ENCODE data around the gene LHFPL3. TPM values are rescaled to one million over a fixed set of nuclear protein-coding genes. Genes with fewer than 3 reads are reported as not detected.

Gene LHFPL3
- total RNA-seq, 1 donor = not detected

DNA sequence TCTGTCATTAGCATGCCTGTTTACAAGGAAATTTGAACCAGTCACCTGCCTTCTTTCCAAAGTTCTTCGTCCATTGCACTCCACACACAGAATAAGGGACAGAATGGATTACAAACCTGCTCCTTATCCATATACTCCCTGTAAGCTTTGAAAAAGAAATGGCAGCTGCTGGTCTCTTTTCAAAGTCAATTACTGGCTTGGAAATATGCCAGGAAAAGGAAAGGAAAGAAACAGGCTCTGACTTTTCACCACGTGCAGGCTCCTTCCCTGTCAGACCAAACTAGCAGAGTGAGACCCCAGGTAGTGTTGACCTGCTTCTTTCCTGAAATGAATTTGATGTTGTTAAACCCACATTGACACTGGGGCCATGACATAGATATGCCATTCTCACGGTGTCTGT, 84.5 kb downstream of the LHFPL3 start:
- Histone ChIP-seq H3K4me3 (ENCODE audit: low read length) (no peak overlapping the region), H3K4me1 (ENCODE audit: insufficient read depth, low read length) (no peaks in the 10 kb centered on the region), H3K9me3 (ENCODE audit: low read depth, low read length) (no peaks in the 10 kb centered on the region), H3K27me3 (ENCODE audit: insufficient read depth, low read length) (no peaks in the 10 kb centered on the region)

DNA sequence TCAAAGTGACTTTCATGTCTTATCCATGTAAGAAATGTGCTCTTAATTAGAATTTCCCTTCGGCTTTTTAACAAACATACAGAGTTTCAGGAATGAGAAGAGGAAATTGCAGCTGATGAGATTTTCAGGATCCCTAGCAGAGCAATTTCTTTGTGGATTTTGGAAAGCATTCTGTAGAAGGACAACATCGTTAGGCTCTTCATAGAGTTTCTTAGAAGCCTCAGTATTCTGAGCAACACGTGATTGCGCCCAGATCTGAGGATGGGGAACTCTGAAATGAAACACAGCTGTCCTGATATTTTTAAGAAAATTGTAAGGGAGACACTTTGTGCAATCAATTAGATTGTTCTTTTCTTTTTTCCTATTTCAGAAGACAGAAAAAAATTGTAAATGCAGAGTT, 85.8 kb downstream of the LHFPL3 start:
- Histone ChIP-seq H3K9me3 (ENCODE audit: low read depth, low read length) (no peaks in the 10 kb centered on the region), H3K4me1 (ENCODE audit: insufficient read depth, low read length) (no peaks in the 10 kb centered on the region), H3K27me3 (ENCODE audit: insufficient read depth, low read length) (no peaks in the 10 kb centered on the region), H3K4me3 (ENCODE audit: low read length) (no peak overlapping the region)

DNA sequence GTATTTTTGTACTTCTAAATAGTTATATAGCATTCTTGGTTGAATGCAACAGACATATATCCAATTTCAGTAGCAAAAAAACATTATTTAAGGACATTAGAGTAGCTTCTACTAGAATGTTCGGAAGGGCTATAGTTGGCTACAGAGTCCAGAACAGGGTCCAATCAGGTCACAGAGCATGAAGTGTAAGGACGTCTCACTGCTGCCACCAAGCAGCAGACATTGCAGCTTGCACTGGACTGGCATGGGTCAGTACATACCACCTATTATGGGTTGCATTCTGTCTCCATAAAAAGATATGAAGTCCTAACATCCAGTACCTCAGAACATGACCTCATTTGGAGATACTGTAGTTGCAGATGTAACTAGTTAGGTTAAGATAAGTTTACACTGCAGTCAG, 87.3 kb downstream of the LHFPL3 start:
- no peaks in the 10 kb centered on the region for H3K27me3 ChIP-seq (ENCODE audit: insufficient read depth, low read length)

DNA sequence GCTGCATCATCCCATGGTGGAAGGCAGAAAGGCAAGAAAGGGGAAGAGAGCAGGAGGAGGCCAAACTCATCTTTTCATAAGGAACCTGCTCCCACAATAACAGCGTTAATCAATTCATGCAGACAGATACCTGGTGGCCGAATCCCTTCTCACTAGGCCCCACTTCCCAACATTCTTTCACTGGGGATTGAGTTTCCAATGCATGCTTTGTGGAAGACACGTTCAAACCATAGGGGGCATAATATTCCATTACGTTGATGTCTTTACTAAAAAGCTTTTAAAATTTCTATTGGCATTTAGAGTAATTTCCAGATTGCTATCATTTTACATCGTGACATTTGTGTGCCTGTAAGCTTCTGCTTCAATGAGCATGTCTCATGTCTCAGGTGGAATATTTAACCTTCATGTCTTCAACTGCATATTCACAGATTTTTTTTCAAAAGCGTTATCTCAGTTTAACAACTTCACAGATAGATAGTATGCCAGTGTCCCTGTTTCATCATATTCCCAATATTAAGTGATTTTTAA, 88.5 kb downstream of the LHFPL3 start:
- Histone ChIP-seq H3K9me3 (ENCODE audit: low read depth, low read length) (no peaks in the 10 kb centered on the region), H3K4me1 (ENCODE audit: insufficient read depth, low read length) (no peaks in the 10 kb centered on the region), H3K27me3 (ENCODE audit: insufficient read depth, low read length) (no peaks in the 10 kb centered on the region), H3K4me3 (ENCODE audit: low read length) (no peak overlapping the region)

More for the DNA sequence above, 87.3 kb downstream of the LHFPL3 start:
- Histone ChIP-seq H3K9me3 (ENCODE audit: low read depth, low read length) (no peaks in the 10 kb centered on the region), H3K4me1 (ENCODE audit: insufficient read depth, low read length) (no peaks in the 10 kb centered on the region), H3K4me3 (ENCODE audit: low read length) (no peak overlapping the region)

DNA sequence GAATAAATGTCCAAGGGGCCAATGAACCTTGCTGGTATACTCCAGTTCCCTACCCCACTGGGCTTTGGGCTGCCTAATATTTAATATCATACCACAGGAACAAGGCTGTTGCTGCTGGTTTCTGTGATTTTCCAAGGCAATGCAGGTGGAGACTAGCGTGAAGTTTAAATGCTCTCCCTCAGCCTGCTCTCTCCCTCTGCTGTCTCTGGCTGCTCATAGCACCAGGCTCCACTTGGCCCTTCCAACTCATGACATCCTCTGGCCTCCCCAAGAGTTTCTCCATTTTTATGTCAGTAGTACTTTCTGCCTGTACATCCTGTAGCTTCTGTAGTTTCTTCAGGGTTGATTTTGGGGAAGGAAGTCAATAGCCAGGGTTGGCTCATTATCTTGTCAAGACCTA, 103.5 kb downstream of the LHFPL3 start:
- Histone ChIP-seq H3K4me3 (ENCODE audit: low read length) (no peak overlapping the region), H3K4me1 (ENCODE audit: insufficient read depth, low read length) (no peaks in the 10 kb centered on the region), H3K27me3 (ENCODE audit: insufficient read depth, low read length) (no peaks in the 10 kb centered on the region), H3K9me3 (ENCODE audit: low read depth, low read length) (no peaks in the 10 kb centered on the region)

DNA sequence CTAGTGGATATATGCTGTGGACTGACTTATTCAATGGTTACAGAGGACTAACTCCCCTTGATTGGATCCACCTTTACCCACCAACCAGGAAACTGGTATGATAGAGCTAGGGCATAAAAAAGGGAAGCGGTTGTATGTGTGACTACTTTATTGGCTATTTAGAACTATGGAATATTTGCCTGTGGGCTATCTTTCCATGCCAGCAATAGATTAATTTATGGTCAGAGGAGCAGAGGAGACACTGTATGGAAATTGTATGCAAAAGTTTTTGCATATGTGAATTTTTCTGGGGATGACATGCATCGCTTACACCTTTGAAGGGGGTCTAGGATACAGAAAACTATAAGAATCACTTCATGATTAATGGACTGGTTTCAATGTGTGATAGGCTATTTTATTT, 105.7 kb downstream of the LHFPL3 start:
- Histone ChIP-seq H3K4me1 (ENCODE audit: insufficient read depth, low read length) (no peaks in the 10 kb centered on the region), H3K27me3 (ENCODE audit: insufficient read depth, low read length) (no peaks in the 10 kb centered on the region), H3K9me3 (ENCODE audit: low read depth, low read length) (no peaks in the 10 kb centered on the region), H3K4me3 (ENCODE audit: low read length) (no peak overlapping the region)

DNA sequence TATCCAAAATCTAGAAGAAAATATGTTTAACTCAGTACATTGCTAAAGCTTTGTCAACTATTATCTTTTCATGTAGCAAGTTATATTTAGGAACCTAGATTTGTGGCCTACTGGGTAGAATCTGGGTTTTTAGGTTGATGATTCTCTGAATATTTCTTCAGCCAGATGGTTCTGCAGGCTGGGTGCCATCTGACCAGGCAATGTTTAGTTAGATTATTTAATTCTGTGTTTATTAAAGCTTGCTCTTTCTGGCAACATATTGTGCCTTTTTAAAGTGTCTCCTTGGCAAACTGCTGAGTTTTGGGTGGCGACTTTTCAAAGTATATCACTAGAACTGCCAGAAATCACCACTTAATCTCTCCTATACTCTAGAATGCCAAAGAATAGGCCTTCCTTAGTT, 114.1 kb downstream of the LHFPL3 start:
- H3K4me3 ChIP-seq (ENCODE audit: low read length) = no peak overlapping the region
- H3K27me3 ChIP-seq (ENCODE audit: insufficient read depth, low read length) = no peaks in the 10 kb centered on the region
- H3K9me3 ChIP-seq (ENCODE audit: low read depth, low read length) = no peaks in the 10 kb centered on the region
- H3K4me1 ChIP-seq (ENCODE audit: insufficient read depth, low read length) = no peaks in the 10 kb centered on the region

DNA sequence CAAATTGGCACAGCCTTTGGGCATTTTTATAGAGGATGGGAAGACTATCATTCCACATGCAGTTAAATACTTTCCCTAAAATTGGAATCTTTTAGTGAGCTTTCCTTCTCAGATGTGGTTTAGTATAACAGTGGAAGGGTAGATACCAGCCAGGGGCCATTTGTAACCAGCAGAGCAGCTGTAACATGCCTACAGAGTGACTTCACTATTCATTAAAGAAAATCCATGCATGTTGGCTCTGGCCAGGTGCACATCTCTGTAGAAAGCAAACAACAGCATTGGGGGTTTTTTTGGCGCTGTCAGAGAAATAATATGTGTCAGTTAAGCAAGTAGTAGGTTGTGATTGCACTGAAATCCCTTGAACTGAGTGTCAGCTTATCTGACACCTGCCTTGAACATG, 115.6 kb downstream of the LHFPL3 start:
- Histone ChIP-seq H3K9me3 (ENCODE audit: low read depth, low read length) (no peaks in the 10 kb centered on the region), H3K27me3 (ENCODE audit: insufficient read depth, low read length) (no peaks in the 10 kb centered on the region), H3K4me3 (ENCODE audit: low read length) (no peak overlapping the region), H3K4me1 (ENCODE audit: insufficient read depth, low read length) (no peaks in the 10 kb centered on the region)

DNA sequence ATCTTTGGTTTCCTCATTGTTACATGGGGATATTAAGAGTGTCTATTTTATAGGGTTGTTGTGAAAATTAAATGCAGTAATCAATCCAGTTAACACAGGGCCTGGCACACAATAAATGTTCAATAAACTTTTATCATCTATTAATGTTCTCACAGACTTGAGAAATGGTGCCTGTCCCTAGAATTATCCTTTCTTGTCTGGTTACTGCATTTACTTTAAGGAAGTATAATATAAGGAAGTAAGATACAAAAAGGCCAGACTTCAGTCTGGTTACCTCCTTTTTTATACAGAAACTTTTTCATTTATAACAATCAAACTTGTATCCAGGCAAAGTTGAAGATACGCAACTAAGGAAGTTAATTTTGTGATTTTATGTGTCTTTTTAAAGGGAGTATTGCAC, 117.0 kb downstream of the LHFPL3 start:
- Histone ChIP-seq H3K4me1 (ENCODE audit: insufficient read depth, low read length) (no peaks in the 10 kb centered on the region), H3K9me3 (ENCODE audit: low read depth, low read length) (no peaks in the 10 kb centered on the region), H3K27me3 (ENCODE audit: insufficient read depth, low read length) (no peaks in the 10 kb centered on the region), H3K4me3 (ENCODE audit: low read length) (no peak overlapping the region)

DNA sequence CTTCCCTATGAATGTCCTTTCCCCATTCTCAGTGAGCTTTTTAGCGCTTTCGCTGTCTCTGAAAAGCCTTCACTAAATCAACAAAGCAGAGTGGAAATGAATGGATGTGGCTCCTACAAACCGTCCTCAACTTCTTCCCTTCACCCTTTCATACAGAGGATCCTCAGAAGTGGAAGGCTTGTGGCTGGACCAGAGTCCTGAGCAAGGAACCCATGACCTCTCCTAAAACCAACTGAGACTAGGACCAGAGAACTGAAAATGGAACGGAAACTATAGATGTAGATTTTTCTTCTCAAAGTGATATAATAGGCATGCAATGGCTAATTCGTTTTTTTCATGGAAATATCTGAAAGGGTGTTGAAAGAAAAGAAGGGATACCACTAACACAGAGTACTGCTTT, 122.5 kb downstream of the LHFPL3 start:
- H3K9me3 ChIP-seq (ENCODE audit: low read depth, low read length) = no peaks in the 10 kb centered on the region
- H3K4me3 ChIP-seq (ENCODE audit: low read length) = no peak overlapping the region
- no peaks in the 10 kb centered on the region for H3K4me1 ChIP-seq (ENCODE audit: insufficient read depth, low read length)
- no peaks in the 10 kb centered on the region for H3K27me3 ChIP-seq (ENCODE audit: insufficient read depth, low read length)

DNA sequence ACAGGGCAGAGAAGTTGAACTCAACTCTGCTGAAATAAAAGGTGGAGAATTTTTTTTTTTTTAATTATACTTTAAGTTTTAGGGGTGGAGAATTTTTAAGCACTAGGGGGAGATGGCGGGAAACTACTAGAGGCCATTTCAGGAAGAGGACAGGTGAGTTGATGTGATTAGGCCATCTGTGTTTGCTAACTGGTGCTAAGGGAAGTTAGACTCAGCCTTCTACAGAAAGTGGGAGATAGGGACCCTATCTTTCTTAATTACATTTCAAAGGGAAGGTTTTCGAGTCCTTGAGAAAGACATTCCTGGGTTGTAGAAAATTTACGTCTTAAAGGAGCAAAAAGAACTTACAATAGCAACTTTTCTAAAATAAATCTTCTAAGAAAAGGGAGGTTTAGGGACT, 124.8 kb downstream of the LHFPL3 start:
- no peaks in the 10 kb centered on the region for H3K9me3 ChIP-seq (ENCODE audit: low read depth, low read length)

DNA sequence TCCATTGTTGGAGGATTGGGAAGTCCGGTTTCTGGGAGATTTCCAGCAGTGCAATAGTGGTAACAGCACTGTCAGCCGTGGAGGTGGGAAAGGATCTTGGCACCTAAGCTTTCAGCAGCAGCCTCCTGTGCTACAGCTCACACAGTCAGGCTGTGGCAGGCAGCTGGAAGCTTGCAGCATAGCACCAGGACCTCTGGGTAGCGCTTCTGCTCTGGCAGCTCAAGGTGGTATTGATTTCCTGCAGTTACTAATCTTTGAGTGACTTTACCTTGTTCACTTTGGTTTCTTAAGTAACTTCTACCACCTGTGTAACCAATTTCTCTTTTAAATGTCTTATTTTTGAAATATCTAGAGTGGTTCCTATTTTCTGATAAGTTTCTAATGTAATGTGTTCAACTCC, 130.5 kb downstream of the LHFPL3 start:
- no peaks in the 10 kb centered on the region for H3K9me3 ChIP-seq (ENCODE audit: low read depth, low read length)
- H3K4me3 ChIP-seq (ENCODE audit: low read length) = no peak overlapping the region
- no peaks in the 10 kb centered on the region for H3K27me3 ChIP-seq (ENCODE audit: insufficient read depth, low read length)
- no peaks in the 10 kb centered on the region for H3K4me1 ChIP-seq (ENCODE audit: insufficient read depth, low read length)

More for the DNA sequence above, 124.8 kb downstream of the LHFPL3 start:
- Histone ChIP-seq H3K27me3 (ENCODE audit: insufficient read depth, low read length) (no peaks in the 10 kb centered on the region), H3K4me3 (ENCODE audit: low read length) (no peak overlapping the region), H3K4me1 (ENCODE audit: insufficient read depth, low read length) (no peaks in the 10 kb centered on the region)

DNA sequence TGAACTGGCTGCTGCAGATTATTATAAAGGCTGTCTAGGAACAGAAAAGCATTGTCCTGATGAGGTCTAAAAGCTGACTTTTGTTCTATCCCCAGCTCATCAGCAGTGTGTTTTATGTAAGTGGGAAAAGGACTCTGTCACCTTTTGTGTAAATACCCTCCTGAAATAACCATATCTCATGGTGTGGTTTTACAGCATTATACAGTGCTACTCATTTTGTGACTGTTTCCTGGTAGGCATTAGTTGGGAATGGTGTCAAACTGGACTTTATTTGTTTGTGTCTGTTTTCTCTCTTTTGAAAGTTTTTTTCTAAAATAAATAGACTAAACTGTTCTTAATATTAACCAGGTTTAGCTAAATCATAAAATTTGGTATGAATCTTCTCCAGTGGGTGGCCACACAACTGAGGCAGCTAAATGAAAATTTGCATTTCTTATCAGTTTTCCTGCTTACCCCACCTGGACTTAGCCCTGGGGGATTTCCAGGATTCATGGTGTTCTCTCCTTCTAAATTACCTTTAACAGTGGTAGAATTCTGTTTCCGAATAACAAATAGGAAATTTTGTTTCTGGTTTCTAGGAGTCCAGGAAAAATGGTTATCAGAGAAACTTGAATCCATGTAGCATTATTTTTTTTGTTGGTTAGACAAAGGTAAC, 140.9 kb downstream of the LHFPL3 start:
- Histone ChIP-seq H3K27me3 (ENCODE audit: insufficient read depth, low read length) (no peaks in the 10 kb centered on the region), H3K4me3 (ENCODE audit: low read length) (no peak overlapping the region), H3K4me1 (ENCODE audit: insufficient read depth, low read length) (no peaks in the 10 kb centered on the region), H3K9me3 (ENCODE audit: low read depth, low read length) (no peaks in the 10 kb centered on the region)

DNA sequence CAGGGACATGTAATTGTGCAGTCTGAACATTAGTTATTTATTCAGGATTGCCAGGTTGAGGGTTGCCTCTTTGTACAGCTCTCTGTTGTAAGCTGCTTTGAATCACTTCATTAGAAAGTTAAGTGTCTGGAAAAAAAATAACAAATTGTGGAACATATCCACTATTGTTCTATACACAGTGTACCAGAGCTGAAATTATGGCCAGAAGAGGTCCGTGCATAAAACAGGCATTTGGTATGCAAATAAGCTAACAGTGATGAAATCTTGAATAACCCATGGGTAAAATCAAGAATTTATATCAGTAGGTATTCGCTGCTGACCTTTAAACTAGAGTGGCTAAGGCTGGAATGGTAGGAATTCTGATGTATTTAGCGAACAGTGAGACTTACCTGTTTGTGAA, 152.1 kb downstream of the LHFPL3 start:
- no peaks in the 10 kb centered on the region for H3K9me3 ChIP-seq (ENCODE audit: low read depth, low read length)
- no peaks in the 10 kb centered on the region for H3K27me3 ChIP-seq (ENCODE audit: insufficient read depth, low read length)
- no peaks in the 10 kb centered on the region for H3K4me1 ChIP-seq (ENCODE audit: insufficient read depth, low read length)
- no peak overlapping the region for H3K4me3 ChIP-seq (ENCODE audit: low read length)

DNA sequence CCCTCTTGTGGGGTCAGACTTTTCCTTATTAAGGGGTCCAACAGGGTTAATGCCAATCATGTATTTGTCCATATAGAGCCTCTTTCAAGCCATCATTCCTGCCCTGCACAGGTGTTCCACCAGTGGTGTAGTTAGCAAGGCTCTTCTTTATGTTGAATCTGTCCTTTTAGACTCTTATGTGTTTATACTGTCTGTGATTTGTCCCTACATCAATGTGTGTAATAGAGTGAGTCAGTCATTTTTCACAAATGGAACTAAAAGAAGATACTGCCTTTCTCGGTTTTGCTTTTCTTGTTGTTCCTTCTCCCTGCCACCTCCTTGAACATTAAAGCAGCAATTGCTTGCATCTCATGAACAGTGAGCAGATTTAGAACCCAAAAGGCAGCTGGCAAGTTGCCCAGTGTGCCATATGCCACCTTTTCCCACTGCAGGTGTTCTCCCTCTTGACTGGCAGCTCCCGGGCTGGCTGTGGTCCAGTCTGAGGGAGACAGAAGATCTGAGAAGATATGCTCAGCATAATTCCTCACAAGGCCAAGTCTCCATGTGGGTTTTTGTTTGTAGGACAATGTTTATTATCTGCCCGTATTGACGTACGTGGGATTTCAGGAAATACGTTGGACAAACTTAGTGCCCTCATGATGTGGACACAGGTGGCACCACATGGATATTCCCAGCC, 154.1 kb downstream of the LHFPL3 start:
- H3K4me3 ChIP-seq (ENCODE audit: low read length) = no peak overlapping the region

DNA sequence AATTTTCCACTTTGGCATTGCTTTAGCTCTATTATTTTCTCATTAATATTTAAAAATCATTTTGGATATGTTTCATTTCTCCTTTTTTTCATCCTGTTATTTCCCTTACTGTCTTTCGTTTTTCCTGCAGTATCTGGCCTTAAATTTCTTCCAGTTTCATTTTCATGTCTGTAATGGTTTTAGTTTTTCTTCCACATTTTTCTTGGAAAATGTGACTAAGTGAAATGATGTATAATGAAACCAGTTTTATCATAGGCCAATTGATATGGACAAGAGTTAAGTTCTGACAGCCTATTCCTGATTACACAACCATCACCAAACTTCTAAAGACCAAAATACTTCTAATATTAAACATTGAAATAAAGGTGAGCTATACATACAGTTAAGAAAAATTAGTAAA, 158.5 kb downstream of the LHFPL3 start:
- H3K4me1 ChIP-seq (ENCODE audit: insufficient read depth, low read length) = no peaks in the 10 kb centered on the region
- no peak overlapping the region for H3K4me3 ChIP-seq (ENCODE audit: low read length)
- H3K27me3 ChIP-seq (ENCODE audit: insufficient read depth, low read length) = no peaks in the 10 kb centered on the region
- H3K9me3 ChIP-seq (ENCODE audit: low read depth, low read length) = no peaks in the 10 kb centered on the region

More for the DNA sequence above, 154.1 kb downstream of the LHFPL3 start:
- H3K9me3 ChIP-seq (ENCODE audit: low read depth, low read length) = no peaks in the 10 kb centered on the region
- H3K4me1 ChIP-seq (ENCODE audit: insufficient read depth, low read length) = no peaks in the 10 kb centered on the region
- H3K27me3 ChIP-seq (ENCODE audit: insufficient read depth, low read length) = no peaks in the 10 kb centered on the region

Measured in mononuclear cell (primary cell).